Measurements from ENCODE around the gene PDSS1. TPM values are rescaled to one million over a fixed set of nuclear protein-coding genes. Genes with fewer than 3 reads are reported as not detected.

The PDSS1 gene
- total RNA-seq, 1 donor from 2014 or later, result 18.4 TPM

- H3K27me3 ChIP-seq, result no peaks in the 10 kb centered on the region
- TF ChIP-seq CTCF (IDR thresholded peaks at IDR 0.05), result no peak
- no peak for TF ChIP-seq POLR2AphosphoS5 (IDR thresholded peaks at IDR 0.05; ENCODE audit: insufficient read depth in 1 of 2, low read depth in 1 of 2)
- no peak for DNase-seq (ENCODE audit: extremely low spot score in 2 of 2)
- intact Hi-C loops (cut with DNase I), result no loop called here
- H3K27ac ChIP-seq, result peak overlapping the region; percentile 9
- H3K9me3 ChIP-seq, result no peaks in the 10 kb centered on the region
- no peak overlapping the region for H3K4me3 ChIP-seq
- H3K4me1 ChIP-seq, result peaks cover 30% of the 10 kb centered on the region
- H3K36me3 ChIP-seq, result no peaks in the 10 kb centered on the region
These were observed 95.4 kb downstream of the PDSS1 start for GRCh38 chr10:26792758-26793495.

Small RNAs within 50 kb of the gene (small RNA-seq; reads per million reads assigned to genes)
- gene RF00191 (not detected), gene RNU6-946P (not detected)

Other genes with a start within 250 kb of the PDSS1 start
- 26.0 TPM for gene ABI1, start 163.3 kb downstream of the PDSS1 start, total RNA-seq